SH-SY5Y (cell line): Measurements from ENCODE around the gene MRI1.

ENCODE experiments used
- GATA2 ChIP-seq: IDR thresholded peaks from 2 replicates; pipeline ENCODE4 v1.6.1; 2011; ENCODE audit warnings: mild to moderate bottlenecking, low read depth, low read length
- GATA3 ChIP-seq: IDR thresholded peaks from 2 replicates; pipeline ENCODE4 v1.6.1; 2011; ENCODE audit warnings: low read depth, mild to moderate bottlenecking, low read length, moderate library complexity

- no peak for TF ChIP-seq GATA2
- no peak for TF ChIP-seq GATA3
Observed at GRCh38 chr19:13729859-13730258, 34.5 kb upstream of the MRI1 start.
